Measurements from ENCODE around the gene RPL37A. TPM values are rescaled to one million over a fixed set of nuclear protein-coding genes. Genes with fewer than 3 reads are reported as not detected.

Gene RPL37A
- total RNA-seq, 1 donor from 2014 or later = 493 TPM

DNA sequence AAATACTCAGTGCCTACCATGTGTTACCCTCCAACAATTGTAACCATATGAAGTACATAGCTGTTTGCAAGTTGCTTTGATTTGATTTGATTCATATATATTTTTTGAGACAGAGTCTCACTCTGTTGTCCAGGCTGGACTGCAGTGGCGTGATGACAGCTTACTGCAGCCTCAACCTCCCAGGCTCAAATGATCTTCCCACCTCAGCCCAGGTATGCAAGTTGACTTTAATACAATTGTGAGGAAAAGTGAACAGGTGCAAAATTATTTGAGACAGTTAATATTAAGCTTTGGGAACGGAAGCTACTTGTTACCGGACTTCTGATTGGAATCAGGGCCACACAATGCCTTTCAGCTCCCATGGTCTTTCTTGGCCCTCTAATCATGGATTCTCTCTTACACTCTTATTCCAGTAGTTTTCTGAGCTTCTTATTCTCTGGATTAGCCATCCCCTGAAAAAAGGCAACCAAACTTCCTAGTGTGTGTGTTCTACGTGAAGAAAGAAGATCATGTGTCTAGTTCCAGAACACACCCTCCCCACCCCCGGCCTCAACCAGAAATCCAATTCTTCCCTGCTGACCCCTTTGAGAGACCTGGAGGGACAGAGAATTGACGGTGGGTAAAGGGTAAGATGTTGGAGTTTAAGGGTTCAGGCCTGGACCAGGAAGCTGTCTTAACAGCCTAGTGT, 1.1 kb upstream of the RPL37A start:
- DNase-seq (ENCODE audit: low spot score in 2 of 2) = no peak
- H3K27ac ChIP-seq = peak overlapping the region; percentile 39 to 72
- TF ChIP-seq CTCF (IDR thresholded peaks at IDR 0.05) = no peak
- H3K4me3 ChIP-seq = peak overlapping the region; percentile 74 to 83
- no peaks in the 10 kb centered on the region for H3K9me3 ChIP-seq
- H3K36me3 ChIP-seq = peaks cover 23 to 34% of the 10 kb centered on the region in 2 donors
- no peaks in the 10 kb centered on the region for H3K27me3 ChIP-seq
- intact Hi-C loops (cut with DNase I) = no loop called here
- peaks cover 8 to 13% of the 10 kb centered on the region in 2 donors for H3K4me1 ChIP-seq

DNA sequence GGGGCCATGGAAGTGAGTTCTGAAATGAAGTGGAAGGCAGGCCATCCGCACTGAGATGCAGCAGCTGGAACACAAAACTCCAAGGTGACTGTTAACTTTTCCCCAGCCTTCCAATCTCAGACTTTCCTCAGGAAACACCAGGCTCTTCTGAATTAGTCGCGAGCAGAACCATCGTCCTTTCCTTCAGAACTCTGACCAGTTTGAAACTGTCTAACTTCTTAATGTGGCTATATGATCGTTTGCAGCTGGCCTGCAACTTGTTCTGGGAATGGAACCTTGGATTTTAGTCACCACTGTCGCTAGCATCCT, 620 bp upstream of the RPL37A start:
- Histone ChIP-seq H3K27me3 (no peaks in the 10 kb centered on the region), H3K9me3 (no peaks in the 10 kb centered on the region), H3K4me3 (peak overlapping the region; percentile 74 to 83), H3K4me1 (peaks cover 8 to 13% of the 10 kb centered on the region in 2 donors), H3K36me3 (peaks cover 27 to 39% of the 10 kb centered on the region in 2 donors), H3K27ac (peak overlapping the region; percentile 39 to 72)
- no peak for DNase-seq (ENCODE audit: low spot score in 2 of 2)
- TF ChIP-seq CTCF (IDR thresholded peaks at IDR 0.05) = no peak
- intact Hi-C loops (cut with DNase I) = no loop called here

- H3K27ac ChIP-seq = peak overlapping the region in 1 of 2 donors; percentile 73
- peaks cover 8 to 13% of the 10 kb centered on the region in 2 donors for H3K4me1 ChIP-seq
- DNase-seq (ENCODE audit: low spot score in 2 of 2) = no peak
- no peaks in the 10 kb centered on the region for H3K9me3 ChIP-seq
- intact Hi-C loops (cut with DNase I) = no loop called here
- H3K36me3 ChIP-seq = peaks cover 39 to 50% of the 10 kb centered on the region in 2 donors
- H3K4me3 ChIP-seq = peak overlapping the region; percentile 74 to 83
- no peaks in the 10 kb centered on the region for H3K27me3 ChIP-seq
- TF ChIP-seq CTCF (IDR thresholded peaks at IDR 0.05) = no peak
Observed at GRCh38 chr2:216499641-216500218, 1.1 kb downstream of the RPL37A start.

GRCh38 chr2:216500572-216500971, 1.9 kb downstream of the RPL37A start:
- Histone ChIP-seq H3K9me3 (no peaks in the 10 kb centered on the region), H3K4me1 (peaks cover 8 to 13% of the 10 kb centered on the region in 2 donors), H3K27ac (no peak overlapping the region), H3K4me3 (peak overlapping the region in 1 of 2 donors; percentile 83), H3K36me3 (peaks cover 39 to 56% of the 10 kb centered on the region in 2 donors), H3K27me3 (no peaks in the 10 kb centered on the region)
- no peak for DNase-seq (ENCODE audit: low spot score in 2 of 2)
- intact Hi-C loops (cut with DNase I) = no loop called here
- TF ChIP-seq CTCF (IDR thresholded peaks at IDR 0.05) = no peak

DNA sequence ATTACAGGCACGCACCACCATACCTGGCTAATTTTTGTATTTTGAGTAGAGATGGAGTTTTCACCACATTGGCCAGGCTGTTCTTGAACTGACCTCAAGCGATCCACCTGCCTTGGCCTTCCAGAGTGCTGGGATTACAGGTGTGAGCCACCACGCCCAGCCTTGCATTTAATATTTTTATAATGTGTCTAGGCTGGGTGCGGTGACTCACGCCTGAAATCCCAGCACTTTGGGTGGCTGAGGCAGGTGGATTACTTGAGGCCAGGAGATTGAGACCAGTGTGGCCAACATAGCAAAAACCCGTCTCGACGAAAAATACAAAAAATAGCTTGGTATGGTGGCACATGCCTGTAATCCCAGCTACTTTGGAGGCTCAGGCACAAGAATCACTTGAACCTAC, 3.2 kb downstream of the RPL37A start:
- peaks cover 39 to 56% of the 10 kb centered on the region in 2 donors for H3K36me3 ChIP-seq
- no peak for TF ChIP-seq CTCF (IDR thresholded peaks at IDR 0.05)
- peaks cover 8 to 13% of the 10 kb centered on the region in 2 donors for H3K4me1 ChIP-seq
- DNase-seq (ENCODE audit: low spot score in 2 of 2) = no peak
- intact Hi-C loops (cut with DNase I) = no loop called here
- no peaks in the 10 kb centered on the region for H3K9me3 ChIP-seq
- H3K27ac ChIP-seq = no peak overlapping the region
- no peak overlapping the region for H3K4me3 ChIP-seq
- no peaks in the 10 kb centered on the region for H3K27me3 ChIP-seq
